ENCODE results near the gene NT5DC3.
A peak's percentile ranks its signal among the peaks of the same experiment; 100 is the strongest.

DNA sequence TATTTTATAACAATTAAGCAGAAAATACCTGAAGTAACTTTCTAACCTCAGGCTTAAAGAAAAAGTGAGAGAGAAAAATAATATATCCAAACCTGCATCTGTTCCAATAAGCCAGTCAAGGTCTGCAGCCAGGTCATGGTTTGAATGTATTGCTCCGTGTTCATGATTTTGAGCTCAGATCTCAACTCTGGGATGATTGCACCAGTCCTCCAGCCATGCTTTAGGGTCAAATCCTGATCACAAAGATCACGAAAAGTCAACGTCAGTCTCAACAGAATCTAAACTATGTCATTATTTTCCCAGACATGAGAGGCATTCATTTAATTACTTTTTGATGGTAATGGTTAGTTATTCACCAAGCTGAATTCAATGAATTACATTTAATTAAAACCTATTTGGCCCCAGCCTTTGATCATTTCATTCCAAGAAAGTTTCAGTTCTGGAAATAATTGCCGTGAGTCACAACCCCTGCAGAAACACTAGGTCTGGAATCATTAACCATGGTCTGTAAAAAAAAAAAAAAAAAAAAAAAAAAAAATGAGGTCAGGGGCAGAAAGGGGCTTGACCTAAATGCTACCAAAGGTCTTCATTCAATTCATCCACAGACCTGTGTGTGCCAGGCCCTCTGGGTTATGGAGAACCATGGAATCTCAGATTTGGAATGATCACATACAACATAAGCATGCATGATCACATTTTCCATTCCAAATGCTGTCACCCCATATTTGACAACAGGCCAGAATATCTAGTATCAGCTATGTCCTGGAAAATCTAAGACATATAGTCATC lies 55.6 kb downstream of the NT5DC3 start:
- TF ChIP-seq, protein P1, sequence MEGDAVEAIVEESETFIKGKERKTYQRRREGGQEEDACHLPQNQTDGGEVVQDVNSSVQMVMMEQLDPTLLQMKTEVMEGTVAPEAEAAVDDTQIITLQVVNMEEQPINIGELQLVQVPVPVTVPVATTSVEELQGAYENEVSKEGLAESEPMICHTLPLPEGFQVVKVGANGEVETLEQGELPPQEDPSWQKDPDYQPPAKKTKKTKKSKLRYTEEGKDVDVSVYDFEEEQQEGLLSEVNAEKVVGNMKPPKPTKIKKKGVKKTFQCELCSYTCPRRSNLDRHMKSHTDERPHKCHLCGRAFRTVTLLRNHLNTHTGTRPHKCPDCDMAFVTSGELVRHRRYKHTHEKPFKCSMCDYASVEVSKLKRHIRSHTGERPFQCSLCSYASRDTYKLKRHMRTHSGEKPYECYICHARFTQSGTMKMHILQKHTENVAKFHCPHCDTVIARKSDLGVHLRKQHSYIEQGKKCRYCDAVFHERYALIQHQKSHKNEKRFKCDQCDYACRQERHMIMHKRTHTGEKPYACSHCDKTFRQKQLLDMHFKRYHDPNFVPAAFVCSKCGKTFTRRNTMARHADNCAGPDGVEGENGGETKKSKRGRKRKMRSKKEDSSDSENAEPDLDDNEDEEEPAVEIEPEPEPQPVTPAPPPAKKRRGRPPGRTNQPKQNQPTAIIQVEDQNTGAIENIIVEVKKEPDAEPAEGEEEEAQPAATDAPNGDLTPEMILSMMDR (IDR thresholded peaks at IDR 0.05; ENCODE audit: low read depth, low read length, missing input control): no peak
- TF ChIP-seq, protein P2, sequence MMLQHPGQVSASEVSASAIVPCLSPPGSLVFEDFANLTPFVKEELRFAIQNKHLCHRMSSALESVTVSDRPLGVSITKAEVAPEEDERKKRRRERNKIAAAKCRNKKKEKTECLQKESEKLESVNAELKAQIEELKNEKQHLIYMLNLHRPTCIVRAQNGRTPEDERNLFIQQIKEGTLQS (IDR thresholded peaks at IDR 0.05): no peak
- TF ChIP-seq, protein P3, sequence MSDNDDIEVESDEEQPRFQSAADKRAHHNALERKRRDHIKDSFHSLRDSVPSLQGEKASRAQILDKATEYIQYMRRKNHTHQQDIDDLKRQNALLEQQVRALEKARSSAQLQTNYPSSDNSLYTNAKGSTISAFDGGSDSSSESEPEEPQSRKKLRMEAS (IDR thresholded peaks at IDR 0.05): no peak
- TF ChIP-seq TAF1 (conservative IDR thresholded peaks at IDR 0.05) (no peak), JUND (IDR thresholded peaks at IDR 0.05) (peak; percentile 14 to 66), GABPA (IDR thresholded peaks at IDR 0.05 in 1 of 2, conservative IDR thresholded peaks at IDR 0.05 in 1 of 2) (no peak), YY1 (IDR thresholded peaks at IDR 0.05) (peak; percentile 15), RXRA (IDR thresholded peaks at IDR 0.05) (peak; percentile 30 to 66), EGR1 (IDR thresholded peaks at IDR 0.05; ENCODE audit: low read depth in 2 of 2) (no peak), FOXA1 (IDR thresholded peaks at IDR 0.05) (no peak), RAD21 (IDR thresholded peaks at IDR 0.05) (no peak)
- TF ChIP-seq, protein P4, sequence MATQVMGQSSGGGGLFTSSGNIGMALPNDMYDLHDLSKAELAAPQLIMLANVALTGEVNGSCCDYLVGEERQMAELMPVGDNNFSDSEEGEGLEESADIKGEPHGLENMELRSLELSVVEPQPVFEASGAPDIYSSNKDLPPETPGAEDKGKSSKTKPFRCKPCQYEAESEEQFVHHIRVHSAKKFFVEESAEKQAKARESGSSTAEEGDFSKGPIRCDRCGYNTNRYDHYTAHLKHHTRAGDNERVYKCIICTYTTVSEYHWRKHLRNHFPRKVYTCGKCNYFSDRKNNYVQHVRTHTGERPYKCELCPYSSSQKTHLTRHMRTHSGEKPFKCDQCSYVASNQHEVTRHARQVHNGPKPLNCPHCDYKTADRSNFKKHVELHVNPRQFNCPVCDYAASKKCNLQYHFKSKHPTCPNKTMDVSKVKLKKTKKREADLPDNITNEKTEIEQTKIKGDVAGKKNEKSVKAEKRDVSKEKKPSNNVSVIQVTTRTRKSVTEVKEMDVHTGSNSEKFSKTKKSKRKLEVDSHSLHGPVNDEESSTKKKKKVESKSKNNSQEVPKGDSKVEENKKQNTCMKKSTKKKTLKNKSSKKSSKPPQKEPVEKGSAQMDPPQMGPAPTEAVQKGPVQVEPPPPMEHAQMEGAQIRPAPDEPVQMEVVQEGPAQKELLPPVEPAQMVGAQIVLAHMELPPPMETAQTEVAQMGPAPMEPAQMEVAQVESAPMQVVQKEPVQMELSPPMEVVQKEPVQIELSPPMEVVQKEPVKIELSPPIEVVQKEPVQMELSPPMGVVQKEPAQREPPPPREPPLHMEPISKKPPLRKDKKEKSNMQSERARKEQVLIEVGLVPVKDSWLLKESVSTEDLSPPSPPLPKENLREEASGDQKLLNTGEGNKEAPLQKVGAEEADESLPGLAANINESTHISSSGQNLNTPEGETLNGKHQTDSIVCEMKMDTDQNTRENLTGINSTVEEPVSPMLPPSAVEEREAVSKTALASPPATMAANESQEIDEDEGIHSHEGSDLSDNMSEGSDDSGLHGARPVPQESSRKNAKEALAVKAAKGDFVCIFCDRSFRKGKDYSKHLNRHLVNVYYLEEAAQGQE (IDR thresholded peaks at IDR 0.05): no peak
- TF ChIP-seq, protein P5, sequence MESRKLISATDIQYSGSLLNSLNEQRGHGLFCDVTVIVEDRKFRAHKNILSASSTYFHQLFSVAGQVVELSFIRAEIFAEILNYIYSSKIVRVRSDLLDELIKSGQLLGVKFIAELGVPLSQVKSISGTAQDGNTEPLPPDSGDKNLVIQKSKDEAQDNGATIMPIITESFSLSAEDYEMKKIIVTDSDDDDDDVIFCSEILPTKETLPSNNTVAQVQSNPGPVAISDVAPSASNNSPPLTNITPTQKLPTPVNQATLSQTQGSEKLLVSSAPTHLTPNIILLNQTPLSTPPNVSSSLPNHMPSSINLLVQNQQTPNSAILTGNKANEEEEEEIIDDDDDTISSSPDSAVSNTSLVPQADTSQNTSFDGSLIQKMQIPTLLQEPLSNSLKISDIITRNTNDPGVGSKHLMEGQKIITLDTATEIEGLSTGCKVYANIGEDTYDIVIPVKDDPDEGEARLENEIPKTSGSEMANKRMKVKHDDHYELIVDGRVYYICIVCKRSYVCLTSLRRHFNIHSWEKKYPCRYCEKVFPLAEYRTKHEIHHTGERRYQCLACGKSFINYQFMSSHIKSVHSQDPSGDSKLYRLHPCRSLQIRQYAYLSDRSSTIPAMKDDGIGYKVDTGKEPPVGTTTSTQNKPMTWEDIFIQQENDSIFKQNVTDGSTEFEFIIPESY (IDR thresholded peaks at IDR 0.05): no peak
